GM13976 (cell line): ENCODE data around the gene NDUFA13.

ENCODE experiments used
- DNase-seq: peaks from one replicate; pipeline ENCODE4 v3.0.0; 2012; ENCODE audit warnings: low spot score
- CTCF ChIP-seq: IDR thresholded peaks from 2 replicates; pipeline ENCODE4 v1.5.1; 2012; ENCODE audit warnings: borderline replicate concordance, mild to moderate bottlenecking; ENCODE audit not compliant: insufficient read depth; ENCODE audit errors: extremely low read depth, missing control alignments, control extremely low read depth
- in situ Hi-C: fragments of 300-500 bp; cut with MboI; formaldehyde crosslinking; loops from one replicate; pipeline ENCODE4 v1.12.0; 2022; ENCODE audit warnings: low sequenced_read_pairs, mixed read lengths, inconsistent platforms; ENCODE audit not compliant: unreplicated experiment

NDUFA13 gene

GRCh38 chr19:19504754-19505668 is 11.0 kb upstream of the NDUFA13 start:
- TF ChIP-seq CTCF = no peak
- in situ Hi-C loops = no loop called here
- no peak for DNase-seq

GRCh38 chr19:19505669-19506326 is 10.2 kb upstream of the NDUFA13 start:
- in situ Hi-C loops = no loop called here
- DNase-seq = no peak
- no peak for TF ChIP-seq CTCF

GRCh38 chr19:19506592-19506991 is 9.4 kb upstream of the NDUFA13 start:
- no peak for TF ChIP-seq CTCF
- in situ Hi-C loops = no loop called here
- no peak for DNase-seq

- in situ Hi-C loops = no loop called here
- no peak for DNase-seq
- no peak for TF ChIP-seq CTCF
Observed at GRCh38 chr19:19507354-19507753, 8.7 kb upstream of the NDUFA13 start.

- TF ChIP-seq CTCF = no peak
- no peak for DNase-seq
- in situ Hi-C loops = no loop called here
Observed at GRCh38 chr19:19508217-19508616, 7.8 kb upstream of the NDUFA13 start.

GRCh38 chr19:19510432-19510831 is 5.6 kb upstream of the NDUFA13 start:
- TF ChIP-seq CTCF = no peak
- in situ Hi-C loops = no loop called here
- no peak for DNase-seq

GRCh38 chr19:19513682-19514081 is 2.3 kb upstream of the NDUFA13 start:
- no peak for TF ChIP-seq CTCF
- no peak for DNase-seq
- in situ Hi-C loops = no loop called here
